ENCODE measurements around the gene PFN1.
A peak's percentile ranks its signal among the peaks of the same experiment; 100 is the strongest.
"Not testable (repeated sequence)": the region's sequence is repeated elsewhere in the genome, so short reads cannot be mapped to it uniquely, and the experiment has no call there.

Gene PFN1

GRCh38 chr17:4908711-4909496, 39.4 kb downstream of the PFN1 start:
- peak; percentile 74 for DNase-seq (ENCODE audit: extremely low read depth, low read depth)
- TF ChIP-seq CTCF (IDR thresholded peaks at IDR 0.05; ENCODE audit: low read depth, low read length, missing control alignments), result peak; percentile 78
- H3K4me3 ChIP-seq (replicated peaks; ENCODE audit: low read depth, low read length), result no peak overlapping the region

GRCh38 chr17:4908301-4908700, 40.0 kb downstream of the PFN1 start:
- no peak for DNase-seq (ENCODE audit: extremely low read depth, low read depth)
- no peak overlapping the region for H3K4me3 ChIP-seq (replicated peaks; ENCODE audit: low read depth, low read length)
- TF ChIP-seq CTCF (IDR thresholded peaks at IDR 0.05; ENCODE audit: low read depth, low read length, missing control alignments), result no peak

GRCh38 chr17:4906642-4907041, 41.7 kb downstream of the PFN1 start:
- not testable (repeated sequence) for H3K4me3 ChIP-seq (replicated peaks; ENCODE audit: low read depth, low read length); DNase-seq (ENCODE audit: extremely low read depth, low read depth)

- peak; percentile 74 for TF ChIP-seq CTCF (IDR thresholded peaks at IDR 0.05; ENCODE audit: low read depth, low read length, missing control alignments)
- H3K4me3 ChIP-seq (replicated peaks; ENCODE audit: low read depth, low read length), result no peak within 1 kb of the TSS
- peak; percentile 62 for DNase-seq (ENCODE audit: extremely low read depth, low read depth)
Measured at GRCh38 chr17:4903051-4903818, 45.1 kb downstream of the PFN1 start, which contains the start of gene CHRNE. CHRNE (minus strand) TSS chr17:4903098; CDS start chr17:4903063, 35 bp downstream.

- TF ChIP-seq CTCF (IDR thresholded peaks at IDR 0.05; ENCODE audit: low read depth, low read length, missing control alignments), result no peak
- no peak overlapping the region for H3K4me3 ChIP-seq (replicated peaks; ENCODE audit: low read depth, low read length)
- no peak for DNase-seq (ENCODE audit: extremely low read depth, low read depth)
Measured at GRCh38 chr17:4902540-4902939, 45.8 kb downstream of the PFN1 start.

- no peak for TF ChIP-seq CTCF (IDR thresholded peaks at IDR 0.05; ENCODE audit: low read depth, low read length, missing control alignments)
- DNase-seq (ENCODE audit: extremely low read depth, low read depth), result no peak
Measured at GRCh38 chr17:4901648-4902344, 46.5 kb downstream of the PFN1 start.

More at GRCh38 chr17:4901648-4902344, 46.5 kb downstream of the PFN1 start:
- H3K4me3 ChIP-seq (replicated peaks; ENCODE audit: low read depth, low read length), result no peak overlapping the region
